Stimulated activated CD4-positive, alpha-beta T cell treated with anti-CD3 and anti-CD28 coated beads, Interleukin-15, amount 100 ng/mL, for 48 hours (primary cell): ENCODE measurements around the gene AKAP12.

Source experiments
- DNase-seq, 2 donors: peaks; one replicate each; pipeline ENCODE4 v3.0.0-alpha.2; 2020; ENCODE audit warnings: low read depth in 2 of 2

Gene AKAP12

DNA sequence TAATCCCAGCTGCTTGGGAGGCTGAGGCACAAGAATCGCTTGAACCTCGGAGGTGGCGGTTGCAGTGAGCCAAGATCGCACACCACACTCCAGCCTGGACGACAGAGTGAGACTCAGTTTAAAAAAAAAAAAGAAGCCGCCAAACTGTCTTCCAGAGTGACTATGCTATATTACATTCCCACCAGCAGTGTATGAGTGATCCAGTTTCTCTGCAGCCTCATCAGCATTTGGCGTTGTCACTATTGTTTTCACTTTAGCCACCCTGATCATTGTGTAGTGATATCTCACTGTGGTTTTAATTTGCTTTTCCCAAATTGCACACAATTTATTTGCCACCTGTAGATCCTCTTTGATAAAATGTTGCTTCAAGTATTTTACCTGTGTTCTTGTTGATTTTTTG is 6.0 kb upstream of the AKAP12 start:
- no peak for DNase-seq

DNA sequence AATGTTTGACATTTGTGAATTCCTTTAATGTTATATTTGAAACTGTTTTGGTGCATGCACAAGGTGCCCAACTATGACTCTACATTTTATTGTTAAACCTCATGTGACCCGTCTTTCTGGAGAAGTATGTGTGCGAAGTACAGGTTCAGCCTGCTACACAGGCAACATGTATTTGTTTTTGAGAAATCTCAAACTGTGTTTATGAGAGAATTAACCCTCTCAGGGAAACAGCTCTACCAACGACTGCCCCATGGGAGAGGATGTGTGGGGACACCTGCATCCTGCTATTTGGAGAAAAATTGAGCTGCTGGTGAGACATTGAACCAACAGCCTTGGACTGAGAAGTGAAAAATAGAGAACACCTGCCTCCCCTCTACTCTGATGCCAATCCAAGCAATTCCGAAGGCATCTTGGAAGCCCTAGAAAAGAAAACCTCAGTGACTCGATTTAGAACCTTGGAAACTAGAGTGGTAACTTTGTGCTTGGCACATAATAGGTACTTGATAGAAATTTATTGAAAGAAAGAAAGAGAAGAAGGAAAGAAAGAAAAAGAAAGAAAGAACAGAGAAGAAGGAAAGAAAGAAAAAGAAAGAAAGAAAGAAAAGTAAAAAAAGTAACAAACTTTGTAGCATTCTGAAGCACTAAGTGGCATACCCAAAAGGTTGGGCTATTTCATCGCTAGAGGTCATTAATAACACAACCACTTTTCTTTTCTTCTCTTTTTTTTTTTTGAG is 2.9 kb upstream of the AKAP12 start:
- DNase-seq: no peak

GRCh38 chr6:151240036-151240685 is 394 bp downstream of the AKAP12 start:
- DNase-seq: peak; percentile 24 to 48

GRCh38 chr6:151240791-151241642 is 1.2 kb downstream of the AKAP12 start:
- DNase-seq: no peak

- no peak for DNase-seq
Observed at GRCh38 chr6:151241853-151242252, 2.1 kb downstream of the AKAP12 start.

- DNase-seq: no peak
Observed at GRCh38 chr6:151242420-151242861, 2.7 kb downstream of the AKAP12 start.

DNA sequence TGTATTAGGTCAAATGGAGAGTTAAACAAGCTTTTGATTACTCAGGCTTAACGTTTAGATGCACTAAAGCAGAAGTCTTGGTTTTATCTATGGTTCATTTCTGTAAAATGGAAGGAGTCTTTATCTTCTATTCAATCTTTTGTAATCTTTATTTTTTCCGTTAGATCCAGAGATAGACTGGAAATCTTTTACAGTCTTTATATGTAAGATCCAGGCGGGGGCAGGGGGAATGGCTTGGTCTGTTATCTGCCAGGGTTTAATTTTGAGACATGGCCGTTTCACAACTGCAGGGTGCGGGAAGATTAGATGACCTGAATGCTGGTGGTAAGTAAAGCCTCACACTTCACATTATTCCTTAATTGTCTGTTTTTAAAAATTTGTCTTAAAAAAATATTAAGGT is 3.7 kb downstream of the AKAP12 start:
- no peak for DNase-seq

GRCh38 chr6:151247490-151247889 is 7.7 kb downstream of the AKAP12 start:
- DNase-seq: no peak

GRCh38 chr6:151248295-151248694 is 8.5 kb downstream of the AKAP12 start:
- DNase-seq: no peak

DNA sequence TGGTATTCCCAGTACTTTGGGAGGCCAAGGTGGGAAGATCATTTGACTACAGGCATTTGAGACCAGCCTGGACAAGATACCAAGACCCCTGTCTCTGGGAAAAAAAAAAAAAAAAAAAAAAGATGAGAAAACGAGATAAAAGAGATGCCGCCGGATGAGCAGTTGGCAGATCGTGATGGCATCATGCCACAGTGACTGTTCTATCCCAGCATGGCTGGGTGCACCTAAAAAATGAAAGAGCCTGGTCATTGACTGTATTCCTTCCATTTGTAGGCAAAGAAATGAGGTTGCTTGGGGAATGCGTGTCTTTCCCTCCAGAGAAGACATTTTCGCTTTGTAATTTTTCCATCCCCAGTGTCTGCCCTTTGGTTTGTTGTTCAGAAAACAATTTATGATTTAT is 12.9 kb downstream of the AKAP12 start:
- DNase-seq: no peak

DNA sequence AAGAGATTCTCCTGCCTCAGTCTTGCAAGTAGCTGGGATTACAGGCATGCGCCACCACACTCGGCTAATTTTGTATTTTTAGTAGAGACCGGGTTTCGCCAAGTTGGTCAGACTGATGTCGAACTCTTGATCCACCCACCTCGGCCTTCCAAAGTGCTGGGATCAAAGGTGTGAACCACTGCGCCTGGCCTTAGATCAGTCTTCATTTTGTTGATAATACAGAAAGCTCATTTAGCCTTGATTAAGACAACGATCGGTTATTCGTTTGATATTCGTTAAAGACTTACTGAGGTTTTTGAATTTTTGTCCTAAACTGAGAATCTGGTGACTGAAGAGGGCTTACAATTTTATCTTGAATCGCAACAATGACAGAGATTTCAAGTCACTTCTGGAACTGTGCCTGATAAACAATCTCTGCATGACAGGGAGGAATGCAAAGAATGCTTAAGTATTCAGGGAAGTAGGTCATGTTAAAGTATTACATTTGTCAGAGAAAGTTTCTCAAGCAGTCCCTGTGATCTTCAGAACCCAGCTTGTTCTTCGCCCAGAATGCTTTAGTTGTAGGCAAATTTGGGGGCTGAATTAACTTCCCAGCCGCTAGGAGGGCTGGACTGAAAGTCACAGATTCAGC is 14.8 kb downstream of the AKAP12 start:
- DNase-seq: no peak

DNA sequence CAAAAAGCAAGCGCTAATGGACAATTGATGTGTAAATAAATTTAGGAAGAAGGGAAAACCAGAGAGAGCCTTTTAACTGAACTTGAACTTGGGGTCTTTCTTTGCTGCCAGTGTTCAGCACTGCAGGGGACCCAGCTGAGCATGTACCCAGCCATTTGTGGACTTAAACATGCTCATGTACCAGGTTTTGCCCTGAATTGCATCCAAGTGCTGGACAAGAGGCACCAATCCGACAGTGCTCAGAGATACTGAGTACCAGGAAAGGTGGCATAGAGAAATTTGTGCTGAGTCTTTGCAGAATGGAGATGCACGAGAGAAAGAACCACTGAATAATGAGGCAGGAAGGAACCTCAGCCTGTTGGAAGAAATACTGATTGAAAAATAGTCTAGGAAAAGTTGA is 16.0 kb downstream of the AKAP12 start:
- no peak for DNase-seq

DNA sequence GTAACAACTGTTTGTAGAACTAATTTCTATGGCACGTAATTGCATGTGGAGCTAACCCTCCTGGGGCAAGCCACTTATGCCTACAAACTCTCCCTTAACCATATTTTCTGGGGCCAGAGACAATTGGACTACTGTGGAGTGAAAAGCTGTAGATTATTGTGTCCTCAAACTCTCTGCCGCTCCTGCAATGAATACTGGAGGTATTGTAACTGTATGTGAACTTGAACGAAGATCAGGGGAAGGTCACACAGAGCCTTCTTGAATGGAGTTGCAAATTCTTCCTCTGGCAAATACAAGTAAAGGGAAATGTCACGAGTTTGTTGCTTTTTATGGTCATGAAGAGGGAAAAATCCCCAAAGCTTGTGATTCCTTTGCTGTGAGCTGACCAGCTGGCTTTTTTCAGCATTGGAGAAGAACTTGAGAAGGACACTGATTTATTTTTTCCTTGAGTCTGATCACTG is 18.2 kb downstream of the AKAP12 start:
- no peak for DNase-seq

DNA sequence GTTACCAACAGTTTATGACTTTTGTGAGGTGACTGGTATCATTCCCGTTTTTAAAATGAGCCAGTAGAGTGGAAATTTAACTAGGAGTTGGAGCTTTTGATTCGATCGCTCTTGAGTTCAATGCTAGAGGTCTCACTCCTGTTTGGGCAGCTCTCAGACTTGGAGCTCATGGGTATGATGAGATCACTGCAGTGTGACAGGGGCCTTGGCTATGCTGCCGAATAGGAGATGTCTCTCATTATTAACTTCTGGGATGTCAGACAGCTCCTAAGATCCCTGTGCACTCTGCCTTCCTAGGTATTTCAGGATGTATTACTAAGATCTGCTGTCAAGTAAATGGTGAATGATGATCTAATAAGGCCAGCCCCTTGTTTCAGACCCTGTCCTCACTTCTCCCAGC is 20.4 kb downstream of the AKAP12 start:
- no peak for DNase-seq

- DNase-seq: no peak
Observed at GRCh38 chr6:151263035-151263434, 23.3 kb downstream of the AKAP12 start.

- no peak for DNase-seq
Observed at GRCh38 chr6:151263967-151264366, 24.2 kb downstream of the AKAP12 start.

GRCh38 chr6:151265282-151265681 is 25.5 kb downstream of the AKAP12 start:
- no peak for DNase-seq

GRCh38 chr6:151269321-151269995 is 29.7 kb downstream of the AKAP12 start:
- DNase-seq: no peak

DNA sequence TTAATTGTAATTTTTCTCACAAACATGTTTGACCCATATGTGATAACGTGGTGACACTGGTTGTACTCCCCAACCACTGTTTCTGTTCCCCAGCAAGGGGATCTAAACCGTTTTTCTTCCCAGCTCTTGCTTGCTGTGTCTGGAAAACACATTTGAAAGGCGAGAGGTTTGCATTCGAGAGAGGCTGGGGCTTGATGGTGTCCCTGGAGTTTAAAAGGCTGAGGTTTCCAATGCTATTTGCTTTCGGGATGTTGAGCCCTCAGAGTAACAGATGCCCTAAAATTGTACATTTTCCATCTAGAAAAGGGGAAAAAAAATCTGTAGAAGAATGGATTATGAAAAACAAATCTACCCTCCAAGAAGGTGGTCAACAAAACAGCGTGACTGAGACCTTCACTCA is 35.4 kb downstream of the AKAP12 start:
- no peak for DNase-seq

- DNase-seq: no peak
Observed at GRCh38 chr6:151275566-151275965, 35.8 kb downstream of the AKAP12 start.

- no peak for DNase-seq
Observed at GRCh38 chr6:151276112-151276740, 36.5 kb downstream of the AKAP12 start.
